ENCODE results near the gene M6PR.
"Not testable (repeated sequence)": the region's sequence is repeated elsewhere in the genome, so short reads cannot be mapped to it uniquely, and the experiment has no call there.

The M6PR gene

GRCh38 chr12:8911606-8912268 is 37.7 kb downstream of the M6PR start:
- DNase-seq = no peak

DNA sequence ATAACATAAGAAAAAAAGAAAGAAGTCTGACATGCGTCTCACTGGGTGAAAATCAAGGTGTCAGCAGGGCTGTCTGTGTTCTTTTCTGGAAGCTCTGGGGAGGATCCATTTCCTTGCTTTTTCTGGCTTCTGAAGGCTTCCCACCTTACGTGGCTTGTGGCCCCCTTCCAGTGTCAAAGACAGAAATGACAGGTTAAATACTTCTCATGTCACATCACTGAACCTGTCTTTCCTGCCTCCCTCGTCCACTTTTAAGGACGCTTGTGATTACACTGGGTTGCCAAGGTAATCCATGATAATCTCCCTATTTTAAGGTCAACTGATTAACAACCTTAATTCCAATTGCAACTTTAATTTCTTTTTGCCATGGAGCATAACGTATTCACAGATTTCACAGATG is 39.7 kb downstream of the M6PR start:
- no peak for DNase-seq

GRCh38 chr12:8907513-8907912 is 41.9 kb downstream of the M6PR start:
- DNase-seq = no peak

DNA sequence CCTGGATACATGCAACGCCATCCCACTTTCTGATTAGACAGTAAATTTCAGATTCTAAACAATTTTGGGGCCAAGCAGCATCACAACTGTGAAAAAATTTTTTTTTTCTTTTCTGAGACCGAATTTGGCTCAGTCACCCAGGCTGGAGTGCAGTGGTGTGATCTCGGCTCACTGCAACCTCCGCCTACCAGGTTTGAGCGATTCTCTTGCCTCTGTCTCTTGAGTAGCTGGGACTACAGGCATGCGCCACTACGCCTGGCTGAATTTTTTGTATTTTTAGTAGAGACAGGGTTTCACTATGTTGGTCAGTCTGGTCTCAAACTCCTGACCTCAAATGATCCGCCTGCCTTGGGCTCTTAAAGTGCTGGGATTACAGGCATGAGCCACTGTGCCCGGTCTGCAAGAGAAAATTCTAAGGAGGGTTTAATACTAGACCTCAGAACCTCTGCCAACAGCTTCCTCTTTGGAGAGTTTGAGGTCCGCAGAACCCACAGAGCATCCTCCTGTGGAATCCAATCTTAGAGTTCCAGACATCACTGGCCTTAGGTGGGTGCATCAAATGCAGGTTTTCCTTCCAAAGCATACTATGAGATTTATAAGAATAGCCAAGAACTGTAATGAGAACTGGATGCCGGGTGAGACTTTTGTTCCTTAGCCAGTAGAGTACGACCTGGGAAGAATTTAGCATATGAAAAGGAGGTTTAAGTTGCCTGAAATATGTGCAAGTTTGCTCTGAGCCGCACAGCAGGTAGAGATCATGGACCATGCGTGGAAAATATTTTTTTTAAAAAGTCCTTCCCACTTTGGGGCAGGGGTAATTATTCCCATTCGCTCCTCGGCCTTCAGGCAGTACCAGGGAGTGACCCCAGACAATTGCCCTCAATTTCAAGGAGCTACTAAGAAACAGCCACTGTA is 42.9 kb downstream of the M6PR start:
- DNase-seq = no peak

DNA sequence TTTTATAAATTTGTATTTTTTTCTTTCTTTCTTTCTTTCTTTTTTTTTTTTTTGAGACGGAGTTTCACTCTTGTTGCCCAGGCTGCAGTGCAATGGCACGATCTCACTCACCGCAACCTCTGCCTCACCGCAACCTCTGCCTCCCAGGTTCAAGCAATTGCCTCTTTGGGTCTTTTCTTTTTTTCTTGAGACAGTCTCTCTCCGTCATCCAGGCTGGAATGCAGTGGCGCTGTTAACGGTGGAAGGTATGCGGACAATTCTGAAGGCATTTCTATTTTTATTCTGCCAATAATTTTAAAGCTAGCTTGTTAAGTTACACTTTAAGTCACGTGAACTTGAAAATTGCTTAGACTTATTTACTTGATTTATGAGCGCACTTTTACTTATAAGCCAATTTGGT is 43.9 kb downstream of the M6PR start:
- DNase-seq = no peak

DNA sequence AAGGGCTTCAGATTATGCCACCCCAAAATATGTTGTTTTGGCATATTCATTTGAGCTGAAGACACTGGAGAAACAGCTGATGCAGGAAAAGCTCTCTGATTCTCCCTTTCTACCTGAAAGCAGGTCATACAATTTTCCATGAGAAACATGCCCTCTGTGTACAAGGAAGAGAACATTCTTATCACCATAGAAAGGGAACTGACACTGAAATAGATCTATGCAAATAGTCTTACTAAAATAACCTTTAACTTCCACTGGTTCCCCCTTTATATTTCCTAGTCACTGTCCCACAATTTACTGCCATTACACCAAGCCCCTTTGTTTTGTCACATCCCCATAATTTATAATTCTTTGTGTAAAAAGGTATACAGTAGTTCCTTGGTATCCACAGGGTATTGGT is 44.8 kb downstream of the M6PR start:
- no peak for DNase-seq

GRCh38 chr12:8903646-8904045 is 45.8 kb downstream of the M6PR start:
- no peak for DNase-seq

DNA sequence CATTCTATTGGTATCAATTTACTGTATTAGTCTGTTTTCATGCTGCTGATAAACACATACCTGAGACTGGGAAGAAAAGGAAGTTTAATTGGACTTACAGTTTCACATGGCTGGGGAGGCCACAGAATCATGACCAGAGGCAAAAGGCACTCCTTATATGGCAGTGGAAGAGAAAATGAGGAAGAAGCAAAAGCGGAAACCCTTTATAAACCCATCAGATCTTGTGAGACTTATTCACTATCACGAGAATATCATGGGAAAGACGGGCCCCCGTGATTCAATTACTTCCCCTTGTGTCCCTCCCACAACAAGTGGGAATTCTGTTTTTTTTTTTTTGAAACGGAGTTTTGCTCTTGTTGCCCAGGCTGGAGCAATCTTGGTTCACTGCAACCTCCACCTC is 46.7 kb downstream of the M6PR start:
- not testable (repeated sequence) for DNase-seq

GRCh38 chr12:8899830-8900229 is 49.6 kb downstream of the M6PR start:
- DNase-seq = no peak

DNA sequence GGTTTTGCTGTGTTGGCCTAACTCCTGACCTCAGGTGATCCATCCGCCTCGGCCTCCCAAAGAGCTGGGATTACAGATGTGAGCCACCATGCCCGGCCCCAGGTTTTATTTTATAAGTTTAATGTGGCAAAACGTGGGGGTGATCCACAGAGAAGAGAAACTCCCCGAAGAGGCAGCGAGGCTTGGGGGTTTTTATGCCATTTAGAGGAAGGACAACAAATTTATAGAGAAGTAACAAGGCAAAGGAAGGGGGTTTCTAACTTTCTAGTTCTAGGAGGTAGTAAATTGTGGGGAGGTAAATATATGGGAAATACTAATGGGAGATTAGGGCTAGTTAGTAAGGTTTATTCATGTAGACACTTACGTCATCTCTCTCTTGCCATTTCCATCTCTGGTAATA is 52.4 kb downstream of the M6PR start:
- no peak for DNase-seq

GRCh38 chr12:8894986-8895385 is 54.5 kb downstream of the M6PR start:
- DNase-seq = no peak

- DNase-seq = no peak
Measured at GRCh38 chr12:8894378-8894777, 55.1 kb downstream of the M6PR start.

DNA sequence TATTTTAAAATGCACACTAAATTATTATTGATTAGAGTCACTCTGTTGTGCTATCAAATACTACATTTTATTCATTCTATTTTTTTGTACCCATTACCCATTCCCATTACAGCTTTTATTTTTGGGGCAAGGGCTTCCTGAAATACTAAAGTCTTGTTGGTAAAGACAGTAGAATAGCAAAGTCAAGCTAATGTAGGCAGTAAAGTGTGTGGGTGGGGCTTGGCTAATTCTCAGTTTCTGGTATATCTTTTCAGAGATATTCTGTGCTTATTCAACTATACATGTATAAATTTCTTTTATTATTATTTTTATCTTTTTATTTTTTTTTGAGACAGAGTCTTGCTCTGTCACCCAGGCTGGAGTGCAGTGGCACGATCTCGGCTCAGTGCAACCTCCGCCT is 57.5 kb downstream of the M6PR start:
- no peak for DNase-seq
